ENCODE measurements around the gene NOXO1. TPM values are rescaled to one million over a fixed set of nuclear protein-coding genes. Genes with fewer than 3 reads are reported as not detected.
"Not testable (repeated sequence)": the region's sequence is repeated elsewhere in the genome, so short reads cannot be mapped to it uniquely, and the experiment has no call there.

Gene NOXO1
- total RNA-seq, 2 donors from 2014 or later: not detected

GRCh38 chr16:1942810-1943726 lies 38.2 kb downstream of the NOXO1 start, which contains the start of gene MSRB1:
Gene MSRB1, minus strand, starts transcription at chr16:1943199. Its CDS starts 43 bp downstream, at chr16:1943156.
- no peak for TF ChIP-seq CTCF (IDR thresholded peaks at IDR 0.05)
- H3K27me3 ChIP-seq (replicated peaks; ENCODE audit: insufficient read depth): no peaks in the 10 kb centered on the region
- H3K4me1 ChIP-seq (ENCODE audit: control insufficient read depth in 1 of 2, low read depth in 2 of 2): peaks cover 3 to 13% of the 10 kb centered on the region in 2 donors
- peak within 1 kb of the TSS; percentile 97 for H3K4me3 ChIP-seq
- peaks cover 27% of the 10 kb centered on the region for H3K36me3 ChIP-seq
- H3K9me3 ChIP-seq: no peaks in the 10 kb centered on the region
- DNase-seq (ENCODE audit: low spot score) (peak; percentile 99), ATAC-seq (ENCODE audit: insufficient number of reproducible peaks, low FRiP score, low read depth) (peak; percentile 95)
- H3K27ac ChIP-seq: peak within 1 kb of the TSS; percentile 82 to 90

GRCh38 chr16:1942047-1942809 lies 39.0 kb downstream of the NOXO1 start:
- H3K4me3 ChIP-seq: peak overlapping the region; percentile 97
- no peaks in the 10 kb centered on the region for H3K9me3 ChIP-seq
- H3K27ac ChIP-seq: peak overlapping the region; percentile 82 to 90
- H3K36me3 ChIP-seq: peaks cover 30% of the 10 kb centered on the region
- peaks cover 3 to 13% of the 10 kb centered on the region in 2 donors for H3K4me1 ChIP-seq (ENCODE audit: control insufficient read depth in 1 of 2, low read depth in 2 of 2)
- ATAC-seq (ENCODE audit: insufficient number of reproducible peaks, low FRiP score, low read depth) (no peak), DNase-seq (ENCODE audit: low spot score) (no peak)
- no peaks in the 10 kb centered on the region for H3K27me3 ChIP-seq (replicated peaks; ENCODE audit: insufficient read depth)
- TF ChIP-seq CTCF (IDR thresholded peaks at IDR 0.05): no peak

- ATAC-seq (ENCODE audit: insufficient number of reproducible peaks, low FRiP score, low read depth) (no peak), DNase-seq (ENCODE audit: low spot score) (no peak)
- no peaks in the 10 kb centered on the region for H3K9me3 ChIP-seq
- H3K27me3 ChIP-seq (replicated peaks; ENCODE audit: insufficient read depth): no peaks in the 10 kb centered on the region
- peaks cover 3 to 13% of the 10 kb centered on the region in 2 donors for H3K4me1 ChIP-seq (ENCODE audit: control insufficient read depth in 1 of 2, low read depth in 2 of 2)
- peak overlapping the region; percentile 97 for H3K4me3 ChIP-seq
- TF ChIP-seq CTCF (IDR thresholded peaks at IDR 0.05): no peak
- H3K36me3 ChIP-seq: peaks cover 36% of the 10 kb centered on the region
- H3K27ac ChIP-seq: peak overlapping the region; percentile 2 to 90
Measured at GRCh38 chr16:1941162-1942046, 39.9 kb downstream of the NOXO1 start.

- peaks cover 3 to 13% of the 10 kb centered on the region in 2 donors for H3K4me1 ChIP-seq (ENCODE audit: control insufficient read depth in 1 of 2, low read depth in 2 of 2)
- H3K9me3 ChIP-seq: no peaks in the 10 kb centered on the region
- DNase-seq (ENCODE audit: low spot score) (no peak), ATAC-seq (ENCODE audit: insufficient number of reproducible peaks, low FRiP score, low read depth) (no peak)
- H3K27ac ChIP-seq: no peak overlapping the region
- TF ChIP-seq CTCF (IDR thresholded peaks at IDR 0.05): no peak
- H3K36me3 ChIP-seq: peaks cover 36% of the 10 kb centered on the region
- H3K27me3 ChIP-seq (replicated peaks; ENCODE audit: insufficient read depth): no peaks in the 10 kb centered on the region
- H3K4me3 ChIP-seq: no peak overlapping the region
Measured at GRCh38 chr16:1940273-1941161, 40.8 kb downstream of the NOXO1 start.

GRCh38 chr16:1939833-1940232 lies 41.4 kb downstream of the NOXO1 start:
- DNase-seq (ENCODE audit: low spot score); ATAC-seq (ENCODE audit: insufficient number of reproducible peaks, low FRiP score, low read depth); H3K27me3 ChIP-seq (replicated peaks; ENCODE audit: insufficient read depth); H3K27ac ChIP-seq; H3K4me3 ChIP-seq; H3K9me3 ChIP-seq: not testable (repeated sequence)
- H3K4me1 ChIP-seq (ENCODE audit: control insufficient read depth in 1 of 2, low read depth in 2 of 2): peaks cover 3 to 13% of the 10 kb centered on the region in 2 donors
- peaks cover 36% of the 10 kb centered on the region for H3K36me3 ChIP-seq

Data from thoracic aorta (tissue), 2 donors.